ENCODE measurements around the gene PANK4.

GRCh38 chr1:2570332-2570731, 43.9 kb upstream of the PANK4 start:
- TF ChIP-seq EZH2 (IDR thresholded peaks at IDR 0.05; ENCODE audit: low read length): no peak
- TF ChIP-seq CTCF (optimal IDR thresholded peaks at IDR 0.05 in 1 of 3, IDR thresholded peaks at IDR 0.05 in 1 of 3, conservative IDR thresholded peaks at IDR 0.05 in 1 of 3; ENCODE audit: extremely low read depth in 1 of 3, insufficient read depth in 2 of 3, low read length in 3 of 3): no peak

Measured in keratinocyte (primary cell).